Stomach smooth muscle (tissue), 2 donors: ENCODE data around the gene MAP3K1.

ENCODE experiments used
- H3K27ac ChIP-seq: one replicate; pipeline ENCODE4 v1.7.0; 2013; ENCODE audit warnings: mild to moderate bottlenecking, low read length, inconsistent platforms
- H3K27me3 ChIP-seq, 2 donors: one replicate each; pipeline ENCODE4 v1.7.0; 2013; ENCODE audit warnings: low read length in 2 of 2; ENCODE audit not compliant: insufficient read depth in 2 of 2, control insufficient read depth in 1 of 2
- H3K36me3 ChIP-seq, 2 donors: one replicate each; pipeline ENCODE4 v1.7.0; 2013; ENCODE audit warnings: low read length in 2 of 2; ENCODE audit not compliant: control insufficient read depth in 2 of 2, insufficient read depth in 2 of 2
- H3K4me1 ChIP-seq: one replicate; pipeline ENCODE4 v1.7.0; 2013; ENCODE audit warnings: low read length; ENCODE audit not compliant: control insufficient read depth, insufficient read depth
- H3K4me3 ChIP-seq, 2 donors: one replicate each; pipeline ENCODE4 v1.7.0; 2013; ENCODE audit warnings: low read length in 2 of 2
- H3K9ac ChIP-seq, 2 donors: one replicate each; pipeline ENCODE4 v1.7.0; 2013; ENCODE audit warnings: low read length in 2 of 2, mild to moderate bottlenecking in 1 of 2
- H3K9me3 ChIP-seq, 2 donors: one replicate each; pipeline ENCODE4 v1.7.0; 2013; ENCODE audit warnings: low read length in 2 of 2; ENCODE audit not compliant: control insufficient read depth in 2 of 2
- donor health status: healthy.
- donor health status: Pancreatic carcinoma.

MAP3K1 gene

DNA sequence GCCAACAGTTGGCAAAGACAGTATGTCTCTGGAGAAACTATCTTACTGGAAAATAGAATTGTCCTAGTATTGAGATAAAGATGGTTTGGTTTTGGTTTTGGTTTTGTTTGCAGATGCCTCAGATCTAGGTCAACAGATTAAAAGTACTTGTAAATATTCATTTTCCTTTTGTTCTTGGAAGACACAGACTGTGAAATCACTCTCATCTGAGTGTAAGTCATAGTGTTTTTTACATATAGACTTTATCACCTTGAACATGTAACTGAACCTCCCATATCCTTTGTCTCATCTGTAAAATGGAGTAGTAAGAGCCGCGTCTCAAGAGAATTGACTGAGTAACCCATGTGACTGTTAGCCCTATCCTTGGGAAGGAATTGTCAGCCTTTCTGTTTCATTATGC is 34.3 kb downstream of the MAP3K1 start:
- Histone ChIP-seq H3K9ac (no peak overlapping the region), H3K4me1 (peaks cover 2% of the 10 kb centered on the region), H3K9me3 (no peaks in the 10 kb centered on the region), H3K4me3 (no peak overlapping the region), H3K27ac (no peak overlapping the region), H3K36me3 (no peaks in the 10 kb centered on the region), H3K27me3 (no peaks in the 10 kb centered on the region)

DNA sequence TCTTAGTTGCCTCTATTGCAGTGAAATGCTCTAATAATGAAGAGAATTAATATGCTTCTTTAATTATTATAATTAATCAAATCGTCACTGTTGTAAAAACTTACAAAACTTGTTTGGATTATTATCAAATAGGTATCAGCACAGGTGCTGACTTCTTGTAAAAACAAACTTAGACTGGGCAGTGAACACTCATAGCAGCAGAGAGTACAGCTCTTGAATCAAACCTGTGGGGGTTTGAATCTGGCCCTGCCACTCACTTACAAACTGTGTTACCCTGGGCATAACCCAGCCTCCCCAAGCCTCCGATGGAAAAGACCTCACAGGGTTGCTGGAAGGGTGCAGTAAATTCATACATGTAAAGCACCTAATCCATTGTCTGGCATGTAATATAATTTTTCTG is 35.1 kb downstream of the MAP3K1 start:
- peaks cover 2% of the 10 kb centered on the region for H3K4me1 ChIP-seq
- no peak overlapping the region for H3K27ac ChIP-seq

DNA sequence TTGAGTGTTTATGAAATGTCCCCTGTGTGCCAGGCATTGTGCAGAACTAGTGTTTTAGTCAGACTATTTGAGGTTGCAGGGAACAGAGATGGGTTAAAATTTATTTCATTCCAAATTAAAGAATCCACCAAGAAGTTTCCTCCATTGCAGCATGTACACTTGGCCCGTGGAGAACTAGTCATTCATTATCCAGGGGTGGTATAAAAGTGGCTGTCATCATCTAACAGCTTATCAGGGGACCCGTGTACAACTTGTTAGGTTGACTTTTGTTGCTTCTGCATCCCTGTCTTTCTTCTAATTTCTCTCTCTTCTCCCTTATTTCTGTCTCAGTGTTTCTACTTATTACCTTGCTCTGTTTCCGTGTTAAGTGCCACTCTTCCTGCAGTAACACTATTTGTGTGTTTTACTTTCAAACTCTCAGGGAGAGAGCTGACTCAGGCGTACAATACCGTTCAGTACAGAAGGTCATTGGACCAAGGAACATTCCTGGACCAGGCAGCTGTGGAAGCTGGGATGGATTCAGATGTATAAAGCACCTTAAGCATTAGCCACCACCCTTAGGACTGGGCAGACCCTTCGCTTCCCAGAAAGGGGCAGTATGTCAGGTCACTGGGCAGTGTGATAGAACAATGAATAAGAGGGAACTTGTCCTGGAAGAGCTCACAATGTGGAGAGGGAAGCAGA is 36.1 kb downstream of the MAP3K1 start:
- Histone ChIP-seq H3K27ac (no peak overlapping the region), H3K4me1 (peaks cover 2% of the 10 kb centered on the region), H3K9ac (no peak overlapping the region), H3K4me3 (no peak overlapping the region), H3K27me3 (no peaks in the 10 kb centered on the region), H3K36me3 (no peaks in the 10 kb centered on the region), H3K9me3 (no peaks in the 10 kb centered on the region)

More for the DNA sequence above, 35.1 kb downstream of the MAP3K1 start:
- H3K36me3 ChIP-seq = no peaks in the 10 kb centered on the region
- H3K9me3 ChIP-seq = no peaks in the 10 kb centered on the region
- no peak overlapping the region for H3K9ac ChIP-seq
- H3K27me3 ChIP-seq = no peaks in the 10 kb centered on the region
- H3K4me3 ChIP-seq = no peak overlapping the region

DNA sequence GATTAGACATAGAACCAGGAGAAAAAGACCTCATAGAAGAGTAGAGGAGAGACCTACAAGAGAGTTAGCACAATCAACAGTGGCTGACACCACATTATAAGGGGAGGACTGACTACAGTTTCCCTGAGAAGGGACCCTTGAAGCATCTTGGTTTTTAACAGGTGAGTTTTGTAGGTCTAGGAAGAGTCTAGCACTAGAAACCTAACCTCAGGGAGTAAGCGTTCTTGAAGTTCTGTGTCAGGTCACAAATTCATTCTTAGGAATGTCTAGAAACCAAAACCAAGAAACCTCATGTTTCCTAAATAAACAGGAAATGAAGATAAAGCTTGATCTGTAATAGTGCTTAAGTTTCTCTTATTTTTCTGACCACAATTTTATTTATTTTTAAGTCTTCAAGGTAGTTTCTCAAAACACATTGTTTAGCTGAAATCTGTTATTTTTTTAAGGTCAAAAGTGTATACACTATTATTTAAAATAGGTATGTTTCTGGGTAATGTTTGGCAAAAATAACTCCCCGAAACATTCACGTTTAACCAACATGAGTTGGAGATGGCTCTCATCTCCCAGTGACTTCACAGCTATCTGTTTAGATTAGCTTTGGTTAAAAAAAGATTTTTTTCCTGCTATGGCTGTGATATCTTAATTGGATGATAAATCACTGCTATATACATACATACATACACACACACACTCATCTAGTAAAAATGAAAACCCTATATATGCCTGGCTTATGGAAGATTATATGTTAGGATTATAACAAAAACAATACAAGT is 37.1 kb downstream of the MAP3K1 start:
- Histone ChIP-seq H3K36me3 (no peaks in the 10 kb centered on the region), H3K4me1 (peaks cover 2% of the 10 kb centered on the region), H3K4me3 (no peak overlapping the region), H3K9ac (no peak overlapping the region), H3K9me3 (no peaks in the 10 kb centered on the region), H3K27ac (no peak overlapping the region), H3K27me3 (no peaks in the 10 kb centered on the region)

DNA sequence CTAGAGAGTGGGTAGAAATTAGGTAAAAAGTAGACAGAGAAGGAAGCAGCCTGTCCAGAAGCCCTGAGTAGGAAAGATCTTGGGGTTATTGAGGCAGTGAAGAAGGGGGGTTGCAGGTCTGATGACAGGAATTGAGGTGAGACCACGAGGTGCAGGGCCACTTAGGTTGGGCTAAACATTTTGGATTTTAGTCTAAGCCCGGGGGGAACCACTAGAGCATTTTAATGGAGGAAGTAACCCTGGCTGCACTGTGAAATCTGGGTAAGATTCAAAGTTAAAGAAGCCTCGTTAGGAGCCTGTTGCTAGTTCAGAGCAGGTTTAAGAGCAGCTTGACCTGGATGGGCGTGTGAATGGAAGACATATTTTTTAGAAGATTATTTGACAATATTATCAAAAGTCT is 38.3 kb downstream of the MAP3K1 start:
- Histone ChIP-seq H3K36me3 (no peaks in the 10 kb centered on the region), H3K4me1 (peaks cover 2% of the 10 kb centered on the region), H3K9me3 (no peaks in the 10 kb centered on the region), H3K27me3 (no peaks in the 10 kb centered on the region), H3K27ac (no peak overlapping the region), H3K4me3 (no peak overlapping the region), H3K9ac (no peak overlapping the region)

DNA sequence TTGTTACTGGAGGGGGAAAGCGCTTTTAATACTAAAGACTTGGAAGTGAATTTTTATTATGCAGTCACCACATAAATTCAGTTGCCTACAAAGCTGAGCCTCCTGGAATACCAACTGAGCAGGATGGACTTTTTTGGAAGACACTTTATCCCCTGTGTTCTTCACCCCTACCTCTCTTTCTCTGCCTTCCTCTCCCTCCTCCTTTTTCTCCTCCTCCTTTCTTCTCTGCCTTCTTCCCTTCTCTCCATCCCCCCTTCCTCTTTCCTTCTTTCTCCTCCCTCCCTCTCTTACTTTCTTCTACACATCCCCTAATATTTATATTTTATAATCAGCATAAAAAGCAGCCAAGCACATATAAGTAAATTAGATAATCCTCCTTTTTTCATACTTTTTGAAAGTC is 39.6 kb downstream of the MAP3K1 start:
- no peaks in the 10 kb centered on the region for H3K36me3 ChIP-seq
- H3K27ac ChIP-seq = no peak overlapping the region
- H3K9ac ChIP-seq = no peak overlapping the region
- H3K4me3 ChIP-seq = no peak overlapping the region
- peaks cover 2% of the 10 kb centered on the region for H3K4me1 ChIP-seq
- H3K27me3 ChIP-seq = no peaks in the 10 kb centered on the region
- H3K9me3 ChIP-seq = no peaks in the 10 kb centered on the region

DNA sequence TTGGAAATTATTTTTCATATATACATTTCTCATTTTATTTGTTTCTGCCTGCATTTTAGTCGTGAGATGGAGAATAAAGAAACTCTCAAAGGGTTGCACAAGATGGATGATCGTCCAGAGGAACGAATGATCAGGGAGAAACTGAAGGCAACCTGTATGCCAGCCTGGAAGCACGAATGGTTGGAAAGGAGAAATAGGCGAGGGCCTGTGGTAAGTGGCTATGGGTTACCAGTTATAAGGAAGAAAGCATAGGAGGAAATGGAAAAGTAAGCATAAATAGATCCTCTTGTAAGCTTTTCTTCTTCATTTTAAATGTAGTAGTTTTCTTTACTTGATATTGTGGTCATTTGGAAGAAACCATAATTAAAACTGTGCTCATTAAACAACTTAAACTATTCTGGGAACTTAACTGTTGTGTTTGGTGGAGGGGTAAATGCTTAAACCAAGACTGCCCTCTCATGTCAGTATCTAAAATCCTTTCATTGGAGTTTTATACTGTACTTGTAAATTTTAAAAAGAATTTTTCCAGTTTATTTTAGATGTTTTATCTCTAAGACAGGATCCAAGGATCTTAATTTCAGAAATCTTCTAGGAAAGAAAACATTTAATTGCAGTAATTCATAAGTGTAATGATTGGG is 41.3 kb downstream of the MAP3K1 start:
- H3K27ac ChIP-seq = no peak overlapping the region
- peaks cover under 1% of the 10 kb centered on the region for H3K4me1 ChIP-seq
- no peak overlapping the region for H3K9ac ChIP-seq
- no peaks in the 10 kb centered on the region for H3K27me3 ChIP-seq
- no peaks in the 10 kb centered on the region for H3K9me3 ChIP-seq
- no peak overlapping the region for H3K4me3 ChIP-seq
- H3K36me3 ChIP-seq = no peaks in the 10 kb centered on the region

DNA sequence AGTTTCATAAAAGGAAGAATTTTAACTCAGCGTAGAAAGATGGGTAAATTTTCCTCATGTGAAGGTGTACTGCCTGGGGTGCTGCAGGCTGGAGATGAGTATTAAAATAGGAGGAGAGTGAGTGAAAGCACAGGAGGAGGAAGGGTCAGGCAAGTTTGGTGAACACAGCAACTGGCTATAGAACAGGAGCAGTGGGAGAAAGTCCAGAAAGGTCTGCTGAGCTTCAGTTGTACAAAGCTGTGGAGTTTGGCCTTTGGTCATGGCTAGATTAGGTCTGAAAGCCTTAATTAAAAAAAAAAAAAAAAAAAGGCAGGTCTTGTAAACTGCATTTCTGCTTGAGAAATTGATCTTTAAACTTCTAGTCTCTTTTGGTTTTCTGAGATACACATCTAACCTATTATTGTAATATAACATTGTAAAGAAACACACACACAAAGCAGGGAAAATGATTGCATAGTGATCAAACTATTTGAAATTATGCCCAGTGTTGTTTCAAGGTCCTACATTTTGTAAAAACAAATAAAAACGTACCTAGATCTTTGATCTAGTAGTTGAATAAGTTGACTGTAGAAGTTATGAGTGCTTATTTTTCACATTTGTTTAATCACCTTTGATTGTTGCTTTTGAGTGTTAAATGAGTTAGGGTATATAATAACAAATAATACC is 43.6 kb downstream of the MAP3K1 start:
- Histone ChIP-seq H3K4me1 (no peaks in the 10 kb centered on the region), H3K36me3 (peaks cover 3% of the 10 kb centered on the region in 2 donors), H3K4me3 (no peak overlapping the region), H3K27me3 (no peaks in the 10 kb centered on the region), H3K27ac (no peak overlapping the region), H3K9me3 (no peaks in the 10 kb centered on the region), H3K9ac (no peak overlapping the region)

DNA sequence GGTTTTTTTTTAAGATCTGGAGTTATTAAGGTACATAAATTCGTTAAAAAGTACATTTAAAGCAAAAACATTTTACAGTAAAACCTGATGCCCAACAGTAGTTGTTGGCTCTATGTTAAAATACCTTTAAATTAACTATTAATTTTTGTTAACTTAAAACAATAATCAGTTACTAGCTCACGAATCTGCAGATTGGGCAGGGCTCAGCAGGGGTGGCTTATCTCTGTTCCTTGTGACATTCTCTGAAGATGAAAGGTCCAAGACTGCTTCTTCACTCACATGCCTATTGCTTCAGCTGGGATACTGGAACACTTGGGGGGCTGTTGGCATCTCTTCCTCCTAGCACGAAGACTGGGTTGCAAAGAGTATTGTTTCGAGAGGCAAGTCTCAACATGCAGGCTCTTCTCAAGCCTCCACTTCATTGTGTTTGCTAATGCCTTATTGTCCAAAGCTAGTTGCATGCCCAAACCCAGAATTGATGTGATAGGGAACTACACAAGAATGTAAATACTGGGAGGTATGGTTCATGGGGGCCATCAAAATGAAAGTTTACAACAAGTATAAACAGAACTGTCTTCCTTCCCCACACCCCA is 46.6 kb downstream of the MAP3K1 start:
- Histone ChIP-seq H3K4me3 (no peak overlapping the region), H3K4me1 (no peaks in the 10 kb centered on the region), H3K36me3 (peaks cover 3 to 8% of the 10 kb centered on the region in 2 donors), H3K9ac (no peak overlapping the region), H3K27ac (no peak overlapping the region), H3K9me3 (no peaks in the 10 kb centered on the region), H3K27me3 (no peaks in the 10 kb centered on the region)

DNA sequence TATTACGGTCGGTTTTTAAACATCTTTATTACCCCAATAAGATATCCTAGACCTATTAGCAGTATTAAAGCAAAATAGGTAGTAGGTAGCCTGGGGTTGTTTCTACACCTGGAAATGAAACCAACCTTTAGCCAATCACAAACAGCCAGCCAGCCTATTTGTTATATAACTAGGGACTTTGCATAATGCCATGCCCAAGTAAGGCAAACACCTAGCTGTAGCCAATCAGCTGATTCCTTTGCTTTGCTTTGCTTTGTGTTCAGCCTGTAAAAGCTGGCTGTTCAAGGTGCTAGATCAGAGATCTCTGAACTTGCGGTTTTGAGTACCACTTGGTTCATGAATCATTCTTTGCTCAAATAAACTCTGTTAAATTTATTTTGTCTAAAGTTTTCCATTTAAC is 47.6 kb downstream of the MAP3K1 start:
- Histone ChIP-seq H3K27me3 (no peaks in the 10 kb centered on the region), H3K4me1 (no peaks in the 10 kb centered on the region), H3K9me3 (no peaks in the 10 kb centered on the region), H3K9ac (no peak overlapping the region), H3K27ac (no peak overlapping the region), H3K36me3 (peaks cover 3 to 8% of the 10 kb centered on the region in 2 donors), H3K4me3 (no peak overlapping the region)
